Measurements from ENCODE around the gene SULT4A1. TPM values are rescaled to one million over a fixed set of nuclear protein-coding genes. Genes with fewer than 3 reads are reported as not detected.

SULT4A1 gene
- total RNA-seq, 2 experiments from 2014 or later = not detected

DNA sequence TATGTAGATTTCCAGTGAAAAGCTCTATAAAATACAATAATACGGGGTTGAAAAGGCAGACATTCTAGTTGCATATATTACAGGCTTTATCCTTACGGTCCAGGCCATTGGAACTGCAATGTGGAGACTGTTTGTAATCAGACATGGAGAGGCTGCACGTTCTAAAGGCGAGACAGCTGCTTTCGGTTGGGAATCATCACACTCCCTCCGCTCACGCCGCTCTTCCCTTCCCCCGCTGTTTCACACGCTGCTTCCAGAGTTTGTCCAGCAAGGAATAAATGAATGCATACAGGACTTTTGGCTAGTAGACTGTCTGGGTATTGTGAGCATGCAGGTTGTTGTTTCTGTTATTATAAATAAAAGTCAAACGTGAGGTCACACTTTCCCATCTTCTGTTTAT lies 36.7 kb downstream of the SULT4A1 start:
- no peaks in the 10 kb centered on the region for H3K36me3 ChIP-seq (ENCODE audit: insufficient read depth, low read length)
- H3K9me3 ChIP-seq (ENCODE audit: low read length) = no peaks in the 10 kb centered on the region
- no peaks in the 10 kb centered on the region for H4K20me1 ChIP-seq (ENCODE audit: insufficient read depth, low read length)
- H3K79me2 ChIP-seq (ENCODE audit: insufficient read depth, low read depth, low read length) = no peaks in the 10 kb centered on the region
- H3K4me1 ChIP-seq (ENCODE audit: insufficient read depth, low read length, poor library complexity, severe bottlenecking) = no peaks in the 10 kb centered on the region
- no peak overlapping the region for H3K4me3 ChIP-seq (ENCODE audit: low read depth, low read length, poor library complexity, severe bottlenecking)
- no peak overlapping the region for H3K27ac ChIP-seq (ENCODE audit: low read depth, low read length, poor library complexity, severe bottlenecking)
- H2AFZ ChIP-seq (ENCODE audit: low read length) = no peak overlapping the region
- no peak for DNase-seq (ENCODE audit: low spot score)
- no TSS peak for BruUV-seq (replicated peaks)
- H3K4me2 ChIP-seq (ENCODE audit: low read length) = no peak overlapping the region
- TF ChIP-seq, protein P1, sequence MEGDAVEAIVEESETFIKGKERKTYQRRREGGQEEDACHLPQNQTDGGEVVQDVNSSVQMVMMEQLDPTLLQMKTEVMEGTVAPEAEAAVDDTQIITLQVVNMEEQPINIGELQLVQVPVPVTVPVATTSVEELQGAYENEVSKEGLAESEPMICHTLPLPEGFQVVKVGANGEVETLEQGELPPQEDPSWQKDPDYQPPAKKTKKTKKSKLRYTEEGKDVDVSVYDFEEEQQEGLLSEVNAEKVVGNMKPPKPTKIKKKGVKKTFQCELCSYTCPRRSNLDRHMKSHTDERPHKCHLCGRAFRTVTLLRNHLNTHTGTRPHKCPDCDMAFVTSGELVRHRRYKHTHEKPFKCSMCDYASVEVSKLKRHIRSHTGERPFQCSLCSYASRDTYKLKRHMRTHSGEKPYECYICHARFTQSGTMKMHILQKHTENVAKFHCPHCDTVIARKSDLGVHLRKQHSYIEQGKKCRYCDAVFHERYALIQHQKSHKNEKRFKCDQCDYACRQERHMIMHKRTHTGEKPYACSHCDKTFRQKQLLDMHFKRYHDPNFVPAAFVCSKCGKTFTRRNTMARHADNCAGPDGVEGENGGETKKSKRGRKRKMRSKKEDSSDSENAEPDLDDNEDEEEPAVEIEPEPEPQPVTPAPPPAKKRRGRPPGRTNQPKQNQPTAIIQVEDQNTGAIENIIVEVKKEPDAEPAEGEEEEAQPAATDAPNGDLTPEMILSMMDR (conservative IDR thresholded peaks at IDR 0.05; ENCODE audit: low read length) = no peak
- ChIA-PET POLR2A (no interaction called here), CTCF (ENCODE audit: unreplicated experiment) (no interaction called here)
- H3K9me2 ChIP-seq (ENCODE audit: insufficient read depth, low read length) = no peaks in the 10 kb centered on the region
- intact Hi-C loops (cut with micrococcal nuclease; ENCODE audit: unreplicated experiment) = no loop called here

DNA sequence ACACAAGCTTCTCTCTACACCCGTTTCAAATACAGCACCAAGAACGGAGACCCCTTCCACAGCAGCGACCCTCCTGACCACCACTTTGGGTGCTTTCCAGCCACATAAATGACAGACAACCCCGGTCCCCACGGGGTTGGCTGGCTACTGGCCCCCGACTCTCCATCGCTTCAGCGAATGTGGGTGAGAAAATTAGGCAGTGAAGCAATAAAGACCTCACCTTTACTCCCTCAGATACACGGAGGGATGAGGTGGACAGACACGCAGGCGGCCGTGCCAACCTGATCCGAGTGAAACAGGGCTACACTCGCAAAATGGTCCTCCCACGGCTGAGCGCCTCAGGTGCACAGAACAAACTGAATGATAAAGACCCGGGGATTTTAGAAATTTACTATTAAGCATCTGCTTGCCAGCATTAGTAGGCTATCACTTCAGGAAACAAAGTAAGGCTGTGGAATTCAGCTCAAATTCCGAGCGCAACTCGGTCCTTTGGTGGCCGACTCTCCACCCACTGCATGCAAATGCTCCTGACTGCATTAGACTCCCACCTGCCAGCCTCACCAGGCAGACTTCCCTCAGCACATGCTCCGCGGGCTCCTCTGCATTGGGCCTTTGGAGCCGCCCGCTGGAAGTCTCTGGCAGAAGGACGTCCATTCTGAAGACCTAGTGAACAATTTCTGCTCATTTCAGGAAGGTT lies 37.4 kb downstream of the SULT4A1 start:
- no peaks in the 10 kb centered on the region for H3K36me3 ChIP-seq (ENCODE audit: insufficient read depth, low read length)
- TF ChIP-seq, protein P1 (conservative IDR thresholded peaks at IDR 0.05; ENCODE audit: low read length) = no peak
- no peak for TF ChIP-seq EZH2phosphoT487 (IDR thresholded peaks at IDR 0.05; ENCODE audit: borderline replicate concordance, low read depth, low read length)

DNA sequence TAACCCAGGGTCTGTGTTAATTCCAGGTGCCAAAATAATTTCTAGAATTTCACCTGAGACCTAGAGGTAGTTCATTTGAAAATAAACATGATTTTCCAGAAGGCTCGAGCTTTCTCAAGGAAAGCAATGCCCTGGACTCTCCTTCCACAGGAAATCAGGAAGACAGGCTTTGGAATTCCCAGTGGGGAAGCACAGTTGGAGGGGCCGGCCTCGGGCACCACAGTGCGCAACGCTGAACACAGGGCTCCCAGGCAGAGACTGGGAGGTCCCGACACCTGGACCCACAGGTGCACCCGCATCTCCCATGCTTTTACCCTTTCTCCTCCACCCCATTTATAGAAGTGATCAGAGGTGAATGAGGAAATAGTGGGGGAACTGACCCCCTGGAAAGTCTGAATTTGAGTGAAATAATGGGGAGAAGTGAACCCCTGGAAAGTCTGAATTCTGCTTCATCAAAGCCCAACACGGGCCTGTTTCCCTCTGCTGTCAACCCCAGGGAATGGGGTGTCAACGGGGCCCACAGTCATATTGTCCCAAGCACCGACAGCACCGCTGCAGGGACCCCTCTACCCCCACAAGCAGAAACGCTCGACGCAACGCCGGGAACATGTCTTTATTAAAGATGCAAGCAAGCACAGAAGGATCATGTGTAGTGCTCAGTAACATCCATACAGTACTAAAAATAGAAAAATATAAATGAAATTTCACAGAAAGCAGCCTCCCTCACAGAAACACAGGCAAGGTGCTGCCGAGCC lies 38.2 kb downstream of the SULT4A1 start:
- Histone ChIP-seq H3K4me2 (ENCODE audit: low read length) (no peak overlapping the region), H3K4me1 (ENCODE audit: insufficient read depth, low read length, poor library complexity, severe bottlenecking) (no peaks in the 10 kb centered on the region), H3K27ac (ENCODE audit: low read depth, low read length, poor library complexity, severe bottlenecking) (no peak overlapping the region), H3K4me3 (ENCODE audit: low read depth, low read length, poor library complexity, severe bottlenecking) (no peak overlapping the region), H3K9me3 (ENCODE audit: low read length) (no peaks in the 10 kb centered on the region), H3K79me2 (ENCODE audit: insufficient read depth, low read depth, low read length) (no peaks in the 10 kb centered on the region), H3K9me2 (ENCODE audit: insufficient read depth, low read length) (no peaks in the 10 kb centered on the region), H2AFZ (ENCODE audit: low read length) (no peak overlapping the region), H3K36me3 (ENCODE audit: insufficient read depth, low read length) (no peaks in the 10 kb centered on the region), H4K20me1 (ENCODE audit: insufficient read depth, low read length) (no peaks in the 10 kb centered on the region)
- ChIA-PET POLR2A (no interaction called here), CTCF (ENCODE audit: unreplicated experiment) (no interaction called here)
- no peak for DNase-seq (ENCODE audit: low spot score)
- TF ChIP-seq, protein P1 (conservative IDR thresholded peaks at IDR 0.05; ENCODE audit: low read length) = no peak
- no peak for TF ChIP-seq EZH2phosphoT487 (IDR thresholded peaks at IDR 0.05; ENCODE audit: borderline replicate concordance, low read depth, low read length)
- intact Hi-C loops (cut with micrococcal nuclease; ENCODE audit: unreplicated experiment) = no loop called here
- BruUV-seq (replicated peaks) = no TSS peak

More for the DNA sequence above, 37.4 kb downstream of the SULT4A1 start:
- no TSS peak for BruUV-seq (replicated peaks)
- Histone ChIP-seq H3K4me3 (ENCODE audit: low read depth, low read length, poor library complexity, severe bottlenecking) (no peak overlapping the region), H3K9me2 (ENCODE audit: insufficient read depth, low read length) (no peaks in the 10 kb centered on the region), H3K4me2 (ENCODE audit: low read length) (no peak overlapping the region), H3K27ac (ENCODE audit: low read depth, low read length, poor library complexity, severe bottlenecking) (no peak overlapping the region), H3K9me3 (ENCODE audit: low read length) (no peaks in the 10 kb centered on the region), H4K20me1 (ENCODE audit: insufficient read depth, low read length) (no peaks in the 10 kb centered on the region), H3K4me1 (ENCODE audit: insufficient read depth, low read length, poor library complexity, severe bottlenecking) (no peaks in the 10 kb centered on the region), H3K79me2 (ENCODE audit: insufficient read depth, low read depth, low read length) (no peaks in the 10 kb centered on the region), H2AFZ (ENCODE audit: low read length) (no peak overlapping the region)
- intact Hi-C loops (cut with micrococcal nuclease; ENCODE audit: unreplicated experiment) = no loop called here
- DNase-seq (ENCODE audit: low spot score) = no peak
- CTCF ChIA-PET (ENCODE audit: unreplicated experiment) = no interaction called here
- POLR2A ChIA-PET = no interaction called here
